GM12878 (cell line): Measurements from ENCODE around the gene ROR2. TPM values are rescaled to one million over a fixed set of nuclear protein-coding genes. Genes with fewer than 3 reads are reported as not detected.

ENCODE experiments used
- ATAC-seq: fragments of 200-7000 bp; cut with Tn5 transposase; 3 replicates; pipeline ENCODE4 v1.9.1; 2020; ENCODE audit warnings: mild to moderate bottlenecking, moderate library complexity
- BruUV-seq: library from RNA; stranded (reverse); fragments of 400-500 nt; replicated peaks from 2 replicates; lab custom pipeline; 2021; lab: Mats Ljungman, UMichigan
- CTCF ChIA-PET: fragments of 300-600 bp; sonication (Branson Sonifier 250); formaldehyde crosslinking; extraction: SDS; loops from one replicate; lab custom pipeline; 2021; ENCODE audit warnings: inconsistent platforms; lab: Yijun Ruan, JAX
- POLR2A ChIA-PET: fragments of 350-600 bp; formaldehyde crosslinking; extraction: SDS; loops from one replicate; lab custom pipeline; 2021; ENCODE audit warnings: inconsistent platforms; lab: Charles Lee
- RAD21 ChIA-PET: fragments of 300-600 bp; sonication (Branson Sonifier 250); formaldehyde crosslinking; loops from one replicate; lab custom pipeline; 2023; ENCODE audit warnings: antibody characterized with exemption; ENCODE audit not compliant: unreplicated experiment; lab: Charles Lee
- SMC1A ChIA-PET: fragments of 300-600 bp; sonication (Branson Sonifier 250); formaldehyde crosslinking; loops from one replicate; lab custom pipeline; 2023; ENCODE audit not compliant: unreplicated experiment, uncharacterized antibody; lab: Charles Lee
- DNase-seq: peaks from one replicate; pipeline ENCODE4 v3.0.0-alpha.2; 2011; ENCODE audit warnings: low read depth, low spot score
- FAIRE-seq: peaks from 3 replicates; lab custom pipeline; 2011; peaks lifted over from hg19 to GRCh38; lab: Jason Lieb, UNC
- H2AFZ ChIP-seq: 2 replicates; pipeline ENCODE4 v1.6.0; 2011; ENCODE audit warnings: low read depth, low read length, control low read depth; ENCODE audit not compliant: control insufficient read depth
- H3K27ac ChIP-seq: 2 replicates; pipeline ENCODE4 v1.5.1; 2011; ENCODE audit warnings: control low read depth; ENCODE audit not compliant: control insufficient read depth, insufficient read depth
- H3K27me3 ChIP-seq, 2 experiments: replicated peaks in 1 of 2; 2 replicates each; pipeline versions ENCODE4 v1.6.0 to v1.6.1; 2011; ENCODE audit warnings: low read length in 1 of 2; ENCODE audit not compliant: control insufficient read depth in 2 of 2, insufficient read depth in 2 of 2
- H3K36me3 ChIP-seq, 2 experiments: 2 replicates each; pipeline ENCODE4 v1.5.1; 2011; ENCODE audit warnings: low read length in 1 of 2; ENCODE audit not compliant: control insufficient read depth in 2 of 2, insufficient read depth in 2 of 2
- H3K4me1 ChIP-seq: 2 replicates; pipeline ENCODE4 v1.6.1; 2011; ENCODE audit warnings: mild to moderate bottlenecking, low read length, moderate library complexity, mixed read lengths; ENCODE audit not compliant: control insufficient read depth, insufficient read depth
- H3K4me2 ChIP-seq: 2 replicates; pipeline ENCODE4 v1.6.0; 2011; ENCODE audit warnings: control low read depth; ENCODE audit not compliant: control insufficient read depth, insufficient read depth
- H3K4me3 ChIP-seq: fragments of 200-600 bp; sonication (generic); 2 replicates; pipeline ENCODE4 v1.5.1; 2016
- H3K79me2 ChIP-seq: 2 replicates; pipeline ENCODE4 v1.6.0; 2011; ENCODE audit warnings: low read length; ENCODE audit not compliant: control insufficient read depth, insufficient read depth
- H3K9ac ChIP-seq: 2 replicates; pipeline ENCODE4 v1.8.0; 2011; ENCODE audit warnings: low read length, control low read depth, mixed read lengths; ENCODE audit not compliant: control insufficient read depth, insufficient read depth
- H3K9me3 ChIP-seq: replicated peaks from 3 replicates; pipeline ENCODE4 v1.5.1; 2011; ENCODE audit warnings: mild to moderate bottlenecking, low read length; ENCODE audit not compliant: control insufficient read depth, insufficient read depth
- H4K20me1 ChIP-seq: 2 replicates; pipeline ENCODE4 v1.6.0; 2011; ENCODE audit not compliant: control insufficient read depth, insufficient read depth
- ASH2L ChIP-seq: fragments of 300-600, 200-600 bp; sonication (generic); IDR thresholded peaks from 2 replicates; pipeline ENCODE4 v1.6.1; 2017; ENCODE audit warnings: low read depth, mild to moderate bottlenecking, borderline replicate concordance
- CREB1 ChIP-seq: IDR thresholded peaks from 2 replicates; pipeline ENCODE4 v1.6.1; 2012; ENCODE audit warnings: low read depth, mild to moderate bottlenecking, inconsistent platforms
- FOXK2 ChIP-seq: fragments of 450-650 bp; IDR thresholded peaks from 2 replicates; pipeline ENCODE4 v1.6.1; 2017; ENCODE audit warnings: mild to moderate bottlenecking, moderate library complexity
- PAX8 ChIP-seq: fragments of 450-650 bp; IDR thresholded peaks from 2 replicates; pipeline ENCODE4 v1.6.1; 2017; ENCODE audit warnings: mild to moderate bottlenecking, moderate library complexity
- PML ChIP-seq: IDR thresholded peaks from 2 replicates; pipeline ENCODE4 v1.6.1; 2012; ENCODE audit warnings: low read length, inconsistent platforms
- POLR2AphosphoS5 ChIP-seq: IDR thresholded peaks from 2 replicates; pipeline ENCODE4 v1.6.1; 2011; ENCODE audit warnings: mild to moderate bottlenecking, low read length, inconsistent platforms
- TAF1 ChIP-seq: IDR thresholded peaks from 2 replicates; pipeline ENCODE4 v1.6.1; 2011; ENCODE audit warnings: mild to moderate bottlenecking, low read depth, low read length, borderline replicate concordance
- TARDBP ChIP-seq: IDR thresholded peaks from 2 replicates; pipeline ENCODE4 v1.6.1; 2016; ENCODE audit warnings: borderline replicate concordance
- ZNF24 ChIP-seq: fragments of 450-650 bp; IDR thresholded peaks from 2 replicates; pipeline ENCODE4 v1.6.1; 2017; ENCODE audit warnings: antibody characterized with exemption, mild to moderate bottlenecking
- WGBS: methylation state at CpG from one replicate; pipeline ENCODE4 v1.1.6; 2016; ENCODE audit warnings: low lambda C conversion rate; ENCODE audit not compliant: insufficient replicate concordance, insufficient coverage; ENCODE audit errors: missing lambda C conversion rate; 5-methylcytosine and 5-hydroxymethylcytosine counted together
- in situ Hi-C: fragments of 300-500 bp; cut with MboI; formaldehyde crosslinking; loops from 9 replicates; pipeline ENCODE4 v1.14.3; 2018; ENCODE audit warnings: mixed read lengths
- intact Hi-C: fragments of 100-400 bp; cut with micrococcal nuclease; formaldehyde crosslinking; loops from one replicate; pipeline ENCODE4 v1.14.2; 2022; ENCODE audit not compliant: unreplicated experiment
- polyA plus RNA-seq, 11 experiments: library from polyadenylated mRNA; depleted of rRNA in 4 of 11; unstranded in 6 of 11; stranded (reverse) in 5 of 11; fragments of >200 nt; fragmentation: Nextera tagmentation in 4 of 11; fragmentation: Illumina TruSeq in 1 of 11; extraction: Ambion mirVana in 4 of 11; extraction: Trizol in 1 of 11; gene quantifications; 1 replicate in 1 of 11; 2 replicates in 10 of 11; pipeline versions ENCODE4 v1.2.1 to v1.2.3, GENCODE V29; 2011 to 2016; ENCODE audit warnings: inconsistent platforms in 2 of 11, missing spikeins in 2 of 11, low read depth in 1 of 11
- total RNA-seq, 4 experiments: library from RNA; depleted of rRNA in 3 of 4; stranded (reverse); fragments of >200 nt in 3 of 4; fragmentation: Illumina TruSeq in 1 of 4; extraction: Trizol in 1 of 4; gene quantifications; 2 replicates each; pipeline versions ENCODE4 v1.2.1 to v1.2.3, GENCODE V29; 2013 to 2021
- TF ChIP-seq, protein P1 (sequence below): fragments of 450-650 bp; formaldehyde crosslinking; IDR thresholded peaks from 2 replicates; pipeline ENCODE4 v1.4.0; 2020; ENCODE audit warnings: mild to moderate bottlenecking, moderate library complexity
- TF ChIP-seq, protein P2 (sequence below): fragments of 450-650 bp; IDR thresholded peaks from 2 replicates; pipeline ENCODE4 v1.6.1; 2016; ENCODE audit warnings: mild to moderate bottlenecking, moderate library complexity, borderline replicate concordance

ROR2 gene
- total and polyA plus RNA-seq, 10 of the 15 experiments (the other 5 are each of a cell fraction or from before 2014, with no cell fraction given), result 0.03 to 0.05 TPM; not detected in 8

DNA sequence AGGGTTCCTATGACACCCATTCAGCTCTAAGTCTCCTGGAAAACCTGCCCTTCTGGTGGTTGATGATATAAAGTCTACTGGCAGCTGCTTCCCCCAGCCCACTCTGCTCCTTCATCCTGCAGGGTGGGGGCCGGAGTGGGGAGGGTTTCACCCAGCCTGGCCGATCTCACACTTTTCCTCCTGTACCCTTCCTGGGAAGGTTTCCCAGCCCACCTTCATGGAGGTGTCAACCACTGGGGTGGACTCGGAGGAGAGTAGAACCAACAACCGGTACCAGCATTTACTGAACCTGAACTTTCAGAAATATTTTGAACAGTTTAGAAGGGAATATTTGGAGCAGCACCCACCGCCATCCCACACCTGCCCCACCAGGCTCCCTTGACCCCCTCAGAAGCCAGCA is 30.4 kb downstream of the ROR2 start:
- DNase-seq, result no peak
- Histone ChIP-seq H3K27ac (no peak overlapping the region), H3K9ac (no peak overlapping the region), H3K79me2 (no peaks in the 10 kb centered on the region), H3K9me3 (no peaks in the 10 kb centered on the region; the same call in 2 of the 3 replicates), H3K4me1 (no peaks in the 10 kb centered on the region), H3K4me2 (no peak overlapping the region), H4K20me1 (no peaks in the 10 kb centered on the region), H3K4me3 (no peak overlapping the region), H2AFZ (no peak overlapping the region), H3K27me3 (no peaks in the 10 kb centered on the region), H3K36me3 (no peaks in the 10 kb centered on the region)
- in situ Hi-C loops (no loop called here), intact Hi-C loops (no loop called here)
- 37% methylated on average over 5 of the region's 5 CpGs for WGBS
- CTCF ChIA-PET, result no interaction called here
- FAIRE-seq, result no peak
- no peak for ATAC-seq
- BruUV-seq, result no TSS peak
- RAD21 ChIA-PET, result no interaction called here
- POLR2A ChIA-PET, result no interaction called here
- SMC1A ChIA-PET, result no interaction called here
- TF ChIP-seq POLR2AphosphoS5 (no peak), FOXK2 (no peak), CREB1 (no peak), TAF1 (no peak), PML (no peak), ZNF24 (no peak), ASH2L (no peak), TARDBP (no peak), PAX8 (no peak)
- TF ChIP-seq, protein P1, sequence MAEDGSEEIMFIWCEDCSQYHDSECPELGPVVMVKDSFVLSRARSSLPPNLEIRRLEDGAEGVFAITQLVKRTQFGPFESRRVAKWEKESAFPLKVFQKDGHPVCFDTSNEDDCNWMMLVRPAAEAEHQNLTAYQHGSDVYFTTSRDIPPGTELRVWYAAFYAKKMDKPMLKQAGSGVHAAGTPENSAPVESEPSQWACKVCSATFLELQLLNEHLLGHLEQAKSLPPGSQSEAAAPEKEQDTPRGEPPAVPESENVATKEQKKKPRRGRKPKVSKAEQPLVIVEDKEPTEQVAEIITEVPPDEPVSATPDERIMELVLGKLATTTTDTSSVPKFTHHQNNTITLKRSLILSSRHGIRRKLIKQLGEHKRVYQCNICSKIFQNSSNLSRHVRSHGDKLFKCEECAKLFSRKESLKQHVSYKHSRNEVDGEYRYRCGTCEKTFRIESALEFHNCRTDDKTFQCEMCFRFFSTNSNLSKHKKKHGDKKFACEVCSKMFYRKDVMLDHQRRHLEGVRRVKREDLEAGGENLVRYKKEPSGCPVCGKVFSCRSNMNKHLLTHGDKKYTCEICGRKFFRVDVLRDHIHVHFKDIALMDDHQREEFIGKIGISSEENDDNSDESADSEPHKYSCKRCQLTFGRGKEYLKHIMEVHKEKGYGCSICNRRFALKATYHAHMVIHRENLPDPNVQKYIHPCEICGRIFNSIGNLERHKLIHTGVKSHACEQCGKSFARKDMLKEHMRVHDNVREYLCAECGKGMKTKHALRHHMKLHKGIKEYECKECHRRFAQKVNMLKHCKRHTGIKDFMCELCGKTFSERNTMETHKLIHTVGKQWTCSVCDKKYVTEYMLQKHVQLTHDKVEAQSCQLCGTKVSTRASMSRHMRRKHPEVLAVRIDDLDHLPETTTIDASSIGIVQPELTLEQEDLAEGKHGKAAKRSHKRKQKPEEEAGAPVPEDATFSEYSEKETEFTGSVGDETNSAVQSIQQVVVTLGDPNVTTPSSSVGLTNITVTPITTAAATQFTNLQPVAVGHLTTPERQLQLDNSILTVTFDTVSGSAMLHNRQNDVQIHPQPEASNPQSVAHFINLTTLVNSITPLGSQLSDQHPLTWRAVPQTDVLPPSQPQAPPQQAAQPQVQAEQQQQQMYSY (CRISPR knock-in tag), result no peak
- TF ChIP-seq, protein P2, sequence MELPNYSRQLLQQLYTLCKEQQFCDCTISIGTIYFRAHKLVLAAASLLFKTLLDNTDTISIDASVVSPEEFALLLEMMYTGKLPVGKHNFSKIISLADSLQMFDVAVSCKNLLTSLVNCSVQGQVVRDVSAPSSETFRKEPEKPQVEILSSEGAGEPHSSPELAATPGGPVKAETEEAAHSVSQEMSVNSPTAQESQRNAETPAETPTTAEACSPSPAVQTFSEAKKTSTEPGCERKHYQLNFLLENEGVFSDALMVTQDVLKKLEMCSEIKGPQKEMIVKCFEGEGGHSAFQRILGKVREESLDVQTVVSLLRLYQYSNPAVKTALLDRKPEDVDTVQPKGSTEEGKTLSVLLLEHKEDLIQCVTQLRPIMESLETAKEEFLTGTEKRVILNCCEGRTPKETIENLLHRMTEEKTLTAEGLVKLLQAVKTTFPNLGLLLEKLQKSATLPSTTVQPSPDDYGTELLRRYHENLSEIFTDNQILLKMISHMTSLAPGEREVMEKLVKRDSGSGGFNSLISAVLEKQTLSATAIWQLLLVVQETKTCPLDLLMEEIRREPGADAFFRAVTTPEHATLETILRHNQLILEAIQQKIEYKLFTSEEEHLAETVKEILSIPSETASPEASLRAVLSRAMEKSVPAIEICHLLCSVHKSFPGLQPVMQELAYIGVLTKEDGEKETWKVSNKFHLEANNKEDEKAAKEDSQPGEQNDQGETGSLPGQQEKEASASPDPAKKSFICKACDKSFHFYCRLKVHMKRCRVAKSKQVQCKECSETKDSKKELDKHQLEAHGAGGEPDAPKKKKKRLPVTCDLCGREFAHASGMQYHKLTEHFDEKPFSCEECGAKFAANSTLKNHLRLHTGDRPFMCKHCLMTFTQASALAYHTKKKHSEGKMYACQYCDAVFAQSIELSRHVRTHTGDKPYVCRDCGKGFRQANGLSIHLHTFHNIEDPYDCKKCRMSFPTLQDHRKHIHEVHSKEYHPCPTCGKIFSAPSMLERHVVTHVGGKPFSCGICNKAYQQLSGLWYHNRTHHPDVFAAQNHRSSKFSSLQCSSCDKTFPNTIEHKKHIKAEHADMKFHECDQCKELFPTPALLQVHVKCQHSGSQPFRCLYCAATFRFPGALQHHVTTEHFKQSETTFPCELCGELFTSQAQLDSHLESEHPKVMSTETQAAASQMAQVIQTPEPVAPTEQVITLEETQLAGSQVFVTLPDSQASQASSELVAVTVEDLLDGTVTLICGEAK, result no peak
